ENCODE results near the gene LDLRAD4.

LDLRAD4 gene

GRCh38 chr18:13380691-13381070 lies 162.1 kb downstream of the LDLRAD4 start:
- H3K9me2 ChIP-seq (replicated peaks; ENCODE audit: insufficient read depth, low read length), result no peaks in the 10 kb centered on the region
- no peaks in the 10 kb centered on the region for H3K79me2 ChIP-seq (ENCODE audit: insufficient read depth, low read length)
- TF ChIP-seq CTCF (IDR thresholded peaks at IDR 0.05; ENCODE audit: insufficient read depth, low read length, poor library complexity, severe bottlenecking), result no peak
- no peak for TF ChIP-seq EZH2phosphoT487 (conservative IDR thresholded peaks at IDR 0.05; ENCODE audit: low read length)
- no peaks in the 10 kb centered on the region for H3F3A ChIP-seq (ENCODE audit: insufficient read depth)
- H3K4me2 ChIP-seq (ENCODE audit: low read depth, low read length, poor library complexity, severe bottlenecking), result no peak overlapping the region
- H2AFZ ChIP-seq (ENCODE audit: low read depth, low read length, severe bottlenecking), result no peak overlapping the region
- H3K27me3 ChIP-seq (ENCODE audit: low read length), result no peaks in the 10 kb centered on the region
- no peak overlapping the region for H3K4me3 ChIP-seq (ENCODE audit: insufficient read depth, low read length, poor library complexity, severe bottlenecking)
- H4K20me1 ChIP-seq (ENCODE audit: low read depth, low read length), result no peaks in the 10 kb centered on the region
- H3K9ac ChIP-seq (ENCODE audit: low read length), result no peak overlapping the region
- no peaks in the 10 kb centered on the region for H3K9me3 ChIP-seq (ENCODE audit: insufficient read depth, low read length)
- no peaks in the 10 kb centered on the region for H3K36me3 ChIP-seq (ENCODE audit: low read length)
- H3K27ac ChIP-seq (ENCODE audit: low read depth, low read length), result no peak overlapping the region

- Histone ChIP-seq H2AFZ (ENCODE audit: low read depth, low read length, severe bottlenecking) (no peak overlapping the region), H3K9ac (ENCODE audit: low read length) (no peak overlapping the region), H3K27ac (ENCODE audit: low read depth, low read length) (no peak overlapping the region), H3K79me2 (ENCODE audit: insufficient read depth, low read length) (no peaks in the 10 kb centered on the region), H3K4me2 (ENCODE audit: low read depth, low read length, poor library complexity, severe bottlenecking) (no peak overlapping the region), H3F3A (ENCODE audit: insufficient read depth) (no peaks in the 10 kb centered on the region), H3K36me3 (ENCODE audit: low read length) (no peaks in the 10 kb centered on the region), H3K4me3 (ENCODE audit: insufficient read depth, low read length, poor library complexity, severe bottlenecking) (no peak overlapping the region), H3K9me3 (ENCODE audit: insufficient read depth, low read length) (no peaks in the 10 kb centered on the region), H3K9me2 (replicated peaks; ENCODE audit: insufficient read depth, low read length) (no peaks in the 10 kb centered on the region), H4K20me1 (ENCODE audit: low read depth, low read length) (no peaks in the 10 kb centered on the region), H3K27me3 (ENCODE audit: low read length) (no peaks in the 10 kb centered on the region)
- TF ChIP-seq CTCF (IDR thresholded peaks at IDR 0.05; ENCODE audit: insufficient read depth, low read length, poor library complexity, severe bottlenecking), result no peak
- TF ChIP-seq EZH2phosphoT487 (conservative IDR thresholded peaks at IDR 0.05; ENCODE audit: low read length), result no peak
These were observed 162.8 kb downstream of the LDLRAD4 start for GRCh38 chr18:13381331-13381730.

DNA sequence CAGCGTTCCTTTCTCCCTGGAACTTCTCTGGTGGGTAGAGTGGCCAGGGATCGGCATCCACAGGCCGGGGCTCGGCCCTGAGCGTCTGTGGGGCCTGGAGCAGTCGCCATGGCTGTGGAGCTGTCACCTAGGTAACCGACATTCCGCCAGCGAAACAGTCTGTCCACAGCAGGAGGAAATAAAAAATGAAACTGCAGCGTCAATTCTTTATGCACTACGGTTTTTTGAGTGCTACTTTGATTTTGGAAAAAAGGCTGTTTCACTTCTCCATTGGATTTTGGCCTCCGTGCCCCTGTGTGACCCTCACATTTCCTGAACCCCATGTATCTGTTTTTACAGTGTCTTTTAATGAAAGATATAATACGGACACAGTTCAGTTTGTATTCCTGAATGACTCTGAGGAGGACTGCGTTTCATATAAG lies 163.4 kb downstream of the LDLRAD4 start:
- no peak overlapping the region for H3K27ac ChIP-seq (ENCODE audit: low read depth, low read length)
- no peaks in the 10 kb centered on the region for H4K20me1 ChIP-seq (ENCODE audit: low read depth, low read length)

More for the DNA sequence above, 163.4 kb downstream of the LDLRAD4 start:
- no peaks in the 10 kb centered on the region for H3K79me2 ChIP-seq (ENCODE audit: insufficient read depth, low read length)
- H3F3A ChIP-seq (ENCODE audit: insufficient read depth), result no peaks in the 10 kb centered on the region
- no peak for TF ChIP-seq EZH2phosphoT487 (conservative IDR thresholded peaks at IDR 0.05; ENCODE audit: low read length)
- no peak for TF ChIP-seq CTCF (IDR thresholded peaks at IDR 0.05; ENCODE audit: insufficient read depth, low read length, poor library complexity, severe bottlenecking)
- H2AFZ ChIP-seq (ENCODE audit: low read depth, low read length, severe bottlenecking), result no peak overlapping the region
- H3K27me3 ChIP-seq (ENCODE audit: low read length), result no peaks in the 10 kb centered on the region
- H3K36me3 ChIP-seq (ENCODE audit: low read length), result no peaks in the 10 kb centered on the region
- H3K9me2 ChIP-seq (replicated peaks; ENCODE audit: insufficient read depth, low read length), result no peaks in the 10 kb centered on the region
- H3K4me3 ChIP-seq (ENCODE audit: insufficient read depth, low read length, poor library complexity, severe bottlenecking), result no peak overlapping the region
- H3K4me2 ChIP-seq (ENCODE audit: low read depth, low read length, poor library complexity, severe bottlenecking), result no peak overlapping the region
- no peaks in the 10 kb centered on the region for H3K9me3 ChIP-seq (ENCODE audit: insufficient read depth, low read length)
- no peak overlapping the region for H3K9ac ChIP-seq (ENCODE audit: low read length)

Data from SU-DHL-6 (cell line).